Measurements from ENCODE around the gene SPDYE3.

The SPDYE3 gene

DNA sequence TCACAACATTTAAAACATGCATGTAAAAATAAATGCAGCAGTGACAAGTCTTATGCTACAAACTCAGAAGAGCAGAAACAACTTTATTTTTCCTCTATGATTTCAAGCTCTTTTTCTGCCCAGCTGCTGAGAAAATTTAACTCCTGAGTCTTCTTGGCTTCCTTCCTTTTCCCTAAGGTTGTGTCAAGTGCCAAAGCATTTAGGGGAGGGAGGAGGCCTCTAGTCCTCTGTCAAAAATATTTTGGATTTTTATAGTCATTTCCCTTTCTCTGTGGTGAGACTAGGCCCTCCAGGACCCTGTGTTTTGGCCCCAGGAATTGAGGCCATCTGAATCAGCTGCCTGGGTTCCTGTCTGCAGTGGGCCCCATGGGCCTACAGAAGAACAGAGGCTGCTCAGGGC lies 39.4 kb downstream of the SPDYE3 start:
- peaks cover 47% of the 10 kb centered on the region for H3K4me1 ChIP-seq (ENCODE audit: control insufficient read depth, low read length)
- peaks cover 81% of the 10 kb centered on the region for H3K36me3 ChIP-seq (ENCODE audit: control insufficient read depth, low read length)
- no peak overlapping the region for H3K4me3 ChIP-seq (ENCODE audit: low read length)
- TF ChIP-seq, protein P1, sequence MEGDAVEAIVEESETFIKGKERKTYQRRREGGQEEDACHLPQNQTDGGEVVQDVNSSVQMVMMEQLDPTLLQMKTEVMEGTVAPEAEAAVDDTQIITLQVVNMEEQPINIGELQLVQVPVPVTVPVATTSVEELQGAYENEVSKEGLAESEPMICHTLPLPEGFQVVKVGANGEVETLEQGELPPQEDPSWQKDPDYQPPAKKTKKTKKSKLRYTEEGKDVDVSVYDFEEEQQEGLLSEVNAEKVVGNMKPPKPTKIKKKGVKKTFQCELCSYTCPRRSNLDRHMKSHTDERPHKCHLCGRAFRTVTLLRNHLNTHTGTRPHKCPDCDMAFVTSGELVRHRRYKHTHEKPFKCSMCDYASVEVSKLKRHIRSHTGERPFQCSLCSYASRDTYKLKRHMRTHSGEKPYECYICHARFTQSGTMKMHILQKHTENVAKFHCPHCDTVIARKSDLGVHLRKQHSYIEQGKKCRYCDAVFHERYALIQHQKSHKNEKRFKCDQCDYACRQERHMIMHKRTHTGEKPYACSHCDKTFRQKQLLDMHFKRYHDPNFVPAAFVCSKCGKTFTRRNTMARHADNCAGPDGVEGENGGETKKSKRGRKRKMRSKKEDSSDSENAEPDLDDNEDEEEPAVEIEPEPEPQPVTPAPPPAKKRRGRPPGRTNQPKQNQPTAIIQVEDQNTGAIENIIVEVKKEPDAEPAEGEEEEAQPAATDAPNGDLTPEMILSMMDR (IDR thresholded peaks at IDR 0.05; ENCODE audit: low read depth, low read length, poor library complexity, severe bottlenecking): no peak
- TF ChIP-seq EZH2phosphoT487 (IDR thresholded peaks at IDR 0.05; ENCODE audit: borderline replicate concordance, low read length): no peak
- peaks cover 17% of the 10 kb centered on the region for H3F3A ChIP-seq (ENCODE audit: control insufficient read depth, insufficient read depth)
- peaks cover 40% of the 10 kb centered on the region for H3K79me2 ChIP-seq (ENCODE audit: control insufficient read depth, low read length)
- H3K9me2 ChIP-seq (replicated peaks; ENCODE audit: control insufficient read depth, low read length): no peaks in the 10 kb centered on the region
- no peak overlapping the region for H3K27ac ChIP-seq (ENCODE audit: low read depth, low read length)
- no peaks in the 10 kb centered on the region for H3K9me3 ChIP-seq (ENCODE audit: control insufficient read depth, insufficient read depth, low read length)
- no peaks in the 10 kb centered on the region for H3K27me3 ChIP-seq (ENCODE audit: control insufficient read depth, low read length)
- peaks cover 10% of the 10 kb centered on the region; the same call in 1 of the 2 replicates for H4K20me1 ChIP-seq (ENCODE audit: control insufficient read depth, insufficient read depth, low read depth, low read length)
- no peak overlapping the region for H3K4me2 ChIP-seq (ENCODE audit: low read length)

DNA sequence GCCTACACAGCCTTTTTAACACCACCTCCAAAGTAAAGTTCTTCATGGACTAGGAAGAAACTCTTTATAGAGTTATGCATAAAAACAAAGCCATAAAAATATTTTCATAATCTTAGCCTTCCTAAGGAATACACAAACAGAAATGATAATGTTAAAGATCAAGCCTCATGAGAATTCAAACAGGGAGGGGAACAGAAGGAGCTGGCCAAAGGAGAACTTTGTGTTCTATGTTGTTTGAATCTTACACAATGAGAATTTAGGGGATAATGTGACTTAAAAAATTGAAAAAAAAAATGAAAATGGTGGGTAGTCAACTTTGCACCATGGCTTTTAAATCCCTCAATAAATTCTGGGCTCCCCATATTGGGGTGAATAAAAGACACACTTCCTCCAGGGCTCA lies 41.3 kb downstream of the SPDYE3 start:
- no peak overlapping the region for H3K4me2 ChIP-seq (ENCODE audit: low read length)
- TF ChIP-seq, protein P1 (IDR thresholded peaks at IDR 0.05; ENCODE audit: low read depth, low read length, poor library complexity, severe bottlenecking): no peak
- no peak for TF ChIP-seq EZH2phosphoT487 (IDR thresholded peaks at IDR 0.05; ENCODE audit: borderline replicate concordance, low read length)
- no peaks in the 10 kb centered on the region for H3K9me3 ChIP-seq (ENCODE audit: control insufficient read depth, insufficient read depth, low read length)
- peaks cover 6% of the 10 kb centered on the region; the same call in 1 of the 2 replicates for H4K20me1 ChIP-seq (ENCODE audit: control insufficient read depth, insufficient read depth, low read depth, low read length)
- no peak overlapping the region for H3K27ac ChIP-seq (ENCODE audit: low read depth, low read length)
- peaks cover 8% of the 10 kb centered on the region for H3F3A ChIP-seq (ENCODE audit: control insufficient read depth, insufficient read depth)
- no peaks in the 10 kb centered on the region for H3K27me3 ChIP-seq (ENCODE audit: control insufficient read depth, low read length)
- H3K9me2 ChIP-seq (replicated peaks; ENCODE audit: control insufficient read depth, low read length): no peaks in the 10 kb centered on the region
- peaks cover 44% of the 10 kb centered on the region for H3K4me1 ChIP-seq (ENCODE audit: control insufficient read depth, low read length)
- no peak overlapping the region for H3K4me3 ChIP-seq (ENCODE audit: low read length)
- peaks cover 24% of the 10 kb centered on the region for H3K79me2 ChIP-seq (ENCODE audit: control insufficient read depth, low read length)
- H3K36me3 ChIP-seq (ENCODE audit: control insufficient read depth, low read length): peaks cover 80% of the 10 kb centered on the region

DNA sequence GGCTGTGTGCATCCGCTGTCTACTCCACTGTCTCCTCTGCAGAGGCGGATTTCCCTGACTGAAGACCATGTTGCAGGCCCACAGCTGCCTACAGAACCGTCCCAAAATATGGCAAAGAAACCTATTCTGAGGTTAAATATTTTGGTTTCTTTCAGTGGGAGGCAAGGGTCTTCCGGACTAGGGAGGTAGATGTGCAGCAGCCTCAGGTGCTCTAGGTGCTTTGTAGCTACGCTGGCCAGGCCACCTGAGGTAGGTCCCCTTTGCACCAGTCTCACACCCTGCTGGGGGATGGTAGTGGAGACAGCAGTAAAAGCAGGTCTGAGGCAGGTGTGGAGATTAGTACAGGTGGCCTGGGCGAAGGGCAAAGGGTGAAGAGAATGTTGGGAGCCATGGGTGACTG lies 42.3 kb downstream of the SPDYE3 start:
- TF ChIP-seq, protein P1 (IDR thresholded peaks at IDR 0.05; ENCODE audit: low read depth, low read length, poor library complexity, severe bottlenecking): no peak
- no peak overlapping the region for H3K27ac ChIP-seq (ENCODE audit: low read depth, low read length)
- H3K27me3 ChIP-seq (ENCODE audit: control insufficient read depth, low read length): no peaks in the 10 kb centered on the region
- no peak overlapping the region for H3K4me2 ChIP-seq (ENCODE audit: low read length)
- H3K79me2 ChIP-seq (ENCODE audit: control insufficient read depth, low read length): peaks cover 24% of the 10 kb centered on the region
- no peak overlapping the region for H3K4me3 ChIP-seq (ENCODE audit: low read length)
- peaks cover under 1% of the 10 kb centered on the region for H3F3A ChIP-seq (ENCODE audit: control insufficient read depth, insufficient read depth)
- H3K36me3 ChIP-seq (ENCODE audit: control insufficient read depth, low read length): peaks cover 82% of the 10 kb centered on the region
- H3K4me1 ChIP-seq (ENCODE audit: control insufficient read depth, low read length): peaks cover 35% of the 10 kb centered on the region
- H3K9me3 ChIP-seq (ENCODE audit: control insufficient read depth, insufficient read depth, low read length): no peaks in the 10 kb centered on the region
- H3K9me2 ChIP-seq (replicated peaks; ENCODE audit: control insufficient read depth, low read length): no peaks in the 10 kb centered on the region
- 0 out of 2 replicates have a peak, but pooled peaks cover 3% of the 10 kb centered on the region for H4K20me1 ChIP-seq (ENCODE audit: control insufficient read depth, insufficient read depth, low read depth, low read length)

Data from DOHH2 (cell line).